GM18858 (cell line): Measurements from ENCODE around the gene GAGE1.
"Not testable (repeated sequence)": the region's sequence is repeated elsewhere in the genome, so short reads cannot be mapped to it uniquely, and the experiment has no call there.

ENCODE experiments used
- ATAC-seq: cut with Tn5 transposase; IDR thresholded peaks from one replicate; pipeline ENCODE4 v1.9.1; 2021; ENCODE audit not compliant: unreplicated experiment

GAGE1 gene, protein sequence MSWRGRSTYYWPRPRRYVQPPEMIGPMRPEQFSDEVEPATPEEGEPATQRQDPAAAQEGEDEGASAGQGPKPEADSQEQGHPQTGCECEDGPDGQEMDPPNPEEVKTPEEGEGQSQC

DNA sequence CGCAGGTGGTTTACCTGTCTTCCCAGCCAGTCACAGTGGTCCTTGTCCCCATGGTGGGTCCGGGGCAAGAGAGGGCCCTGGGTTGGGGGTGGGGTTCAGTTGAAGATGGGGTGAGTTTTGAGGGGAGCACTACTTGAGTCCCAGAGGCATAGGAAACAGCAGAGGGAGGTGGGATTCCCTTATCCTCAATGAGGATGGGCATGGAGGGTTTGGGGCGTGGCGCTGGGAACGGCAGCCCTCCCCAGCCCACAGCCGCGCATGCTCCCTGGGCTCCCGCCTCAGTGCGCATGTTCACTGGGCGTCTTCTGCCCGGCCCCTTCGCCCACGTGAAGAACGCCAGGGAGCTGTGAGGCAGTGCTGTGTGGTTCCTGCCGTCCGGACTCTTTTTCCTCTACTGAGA, at the start of gene GAGE1:
Gene GAGE1, plus strand, starts transcription at position 301 of the 400 bp plus-strand sequence. CDS start 1,155 bp downstream, outside the sequence.
- ATAC-seq = not testable (repeated sequence)

DNA sequence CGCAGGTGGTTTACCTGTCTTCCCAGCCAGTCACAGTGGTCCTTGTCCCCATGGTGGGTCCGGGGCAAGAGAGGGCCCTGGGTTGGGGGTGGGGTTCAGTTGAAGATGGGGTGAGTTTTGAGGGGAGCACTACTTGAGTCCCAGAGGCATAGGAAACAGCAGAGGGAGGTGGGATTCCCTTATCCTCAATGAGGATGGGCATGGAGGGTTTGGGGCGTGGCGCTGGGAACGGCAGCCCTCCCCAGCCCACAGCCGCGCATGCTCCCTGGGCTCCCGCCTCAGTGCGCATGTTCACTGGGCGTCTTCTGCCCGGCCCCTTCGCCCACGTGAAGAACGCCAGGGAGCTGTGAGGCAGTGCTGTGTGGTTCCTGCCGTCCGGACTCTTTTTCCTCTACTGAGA, 47.8 kb upstream of the GAGE1 start, which contains the start of gene GAGE12E:
Gene GAGE12E, plus strand, starts transcription at position 301 of the 400 bp plus-strand sequence. CDS start 1,155 bp downstream, outside the sequence.
- ATAC-seq = not testable (repeated sequence)

DNA sequence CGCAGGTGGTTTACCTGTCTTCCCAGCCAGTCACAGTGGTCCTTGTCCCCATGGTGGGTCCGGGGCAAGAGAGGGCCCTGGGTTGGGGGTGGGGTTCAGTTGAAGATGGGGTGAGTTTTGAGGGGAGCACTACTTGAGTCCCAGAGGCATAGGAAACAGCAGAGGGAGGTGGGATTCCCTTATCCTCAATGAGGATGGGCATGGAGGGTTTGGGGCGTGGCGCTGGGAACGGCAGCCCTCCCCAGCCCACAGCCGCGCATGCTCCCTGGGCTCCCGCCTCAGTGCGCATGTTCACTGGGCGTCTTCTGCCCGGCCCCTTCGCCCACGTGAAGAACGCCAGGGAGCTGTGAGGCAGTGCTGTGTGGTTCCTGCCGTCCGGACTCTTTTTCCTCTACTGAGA, 38.3 kb upstream of the GAGE1 start, which contains the start of gene GAGE12F:
Gene GAGE12F, plus strand, starts transcription at position 301 of the 400 bp plus-strand sequence. CDS start 1,155 bp downstream, outside the sequence.
- ATAC-seq = not testable (repeated sequence)

DNA sequence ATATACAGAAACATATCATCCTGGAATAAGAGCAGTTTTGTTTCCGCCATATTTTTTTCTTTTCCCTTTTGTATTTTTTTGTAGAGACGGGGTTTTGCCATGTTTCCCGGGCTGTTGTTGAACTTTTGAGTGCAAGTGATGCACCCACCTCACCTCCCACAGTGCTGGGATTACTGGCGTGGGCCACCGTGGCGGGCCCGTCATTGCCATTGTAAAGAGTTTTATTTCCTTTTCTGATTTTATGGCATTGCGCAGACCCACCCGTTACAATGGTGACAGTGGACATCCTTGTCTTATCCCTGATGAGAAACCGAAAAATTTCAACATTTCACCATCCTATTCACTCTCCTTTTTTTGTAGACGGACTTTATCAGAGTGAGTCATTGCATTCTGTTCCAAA, 30.1 kb upstream of the GAGE1 start:
- ATAC-seq = not testable (repeated sequence)

DNA sequence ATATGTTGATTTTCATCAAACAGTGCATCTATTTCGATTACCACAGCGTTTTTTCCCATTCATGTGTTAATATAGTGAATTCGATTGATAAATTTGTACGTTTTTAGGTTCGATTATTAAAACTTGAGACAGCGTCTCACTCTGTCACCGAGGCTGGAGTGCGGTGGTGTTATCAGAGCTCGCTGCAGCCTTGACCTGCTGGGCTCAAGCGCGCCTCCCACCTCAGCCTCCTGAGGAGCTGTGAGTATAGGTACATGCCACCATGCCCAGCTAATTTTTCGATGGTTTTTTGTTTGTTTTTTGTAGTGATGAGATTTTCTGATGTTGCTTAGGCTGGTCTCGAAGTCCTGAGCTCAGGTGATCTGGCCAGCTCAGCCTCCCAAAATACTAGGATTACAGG, 29.7 kb upstream of the GAGE1 start:
- not testable (repeated sequence) for ATAC-seq

DNA sequence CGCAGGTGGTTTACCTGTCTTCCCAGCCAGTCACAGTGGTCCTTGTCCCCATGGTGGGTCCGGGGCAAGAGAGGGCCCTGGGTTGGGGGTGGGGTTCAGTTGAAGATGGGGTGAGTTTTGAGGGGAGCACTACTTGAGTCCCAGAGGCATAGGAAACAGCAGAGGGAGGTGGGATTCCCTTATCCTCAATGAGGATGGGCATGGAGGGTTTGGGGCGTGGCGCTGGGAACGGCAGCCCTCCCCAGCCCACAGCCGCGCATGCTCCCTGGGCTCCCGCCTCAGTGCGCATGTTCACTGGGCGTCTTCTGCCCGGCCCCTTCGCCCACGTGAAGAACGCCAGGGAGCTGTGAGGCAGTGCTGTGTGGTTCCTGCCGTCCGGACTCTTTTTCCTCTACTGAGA, 28.7 kb upstream of the GAGE1 start, which contains the start of gene GAGE12G:
Gene GAGE12G, plus strand, starts transcription at position 301 of the 400 bp plus-strand sequence. CDS start 1,155 bp downstream, outside the sequence.
- ATAC-seq = not testable (repeated sequence)

DNA sequence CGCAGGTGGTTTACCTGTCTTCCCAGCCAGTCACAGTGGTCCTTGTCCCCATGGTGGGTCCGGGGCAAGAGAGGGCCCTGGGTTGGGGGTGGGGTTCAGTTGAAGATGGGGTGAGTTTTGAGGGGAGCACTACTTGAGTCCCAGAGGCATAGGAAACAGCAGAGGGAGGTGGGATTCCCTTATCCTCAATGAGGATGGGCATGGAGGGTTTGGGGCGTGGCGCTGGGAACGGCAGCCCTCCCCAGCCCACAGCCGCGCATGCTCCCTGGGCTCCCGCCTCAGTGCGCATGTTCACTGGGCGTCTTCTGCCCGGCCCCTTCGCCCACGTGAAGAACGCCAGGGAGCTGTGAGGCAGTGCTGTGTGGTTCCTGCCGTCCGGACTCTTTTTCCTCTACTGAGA, 19.2 kb upstream of the GAGE1 start, which contains the start of gene GAGE12H:
Gene GAGE12H, plus strand, starts transcription at position 301 of the 400 bp plus-strand sequence. CDS start 1,155 bp downstream, outside the sequence.
- not testable (repeated sequence) for ATAC-seq

DNA sequence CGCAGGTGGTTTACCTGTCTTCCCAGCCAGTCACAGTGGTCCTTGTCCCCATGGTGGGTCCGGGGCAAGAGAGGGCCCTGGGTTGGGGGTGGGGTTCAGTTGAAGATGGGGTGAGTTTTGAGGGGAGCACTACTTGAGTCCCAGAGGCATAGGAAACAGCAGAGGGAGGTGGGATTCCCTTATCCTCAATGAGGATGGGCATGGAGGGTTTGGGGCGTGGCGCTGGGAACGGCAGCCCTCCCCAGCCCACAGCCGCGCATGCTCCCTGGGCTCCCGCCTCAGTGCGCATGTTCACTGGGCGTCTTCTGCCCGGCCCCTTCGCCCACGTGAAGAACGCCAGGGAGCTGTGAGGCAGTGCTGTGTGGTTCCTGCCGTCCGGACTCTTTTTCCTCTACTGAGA, 9.6 kb upstream of the GAGE1 start, which contains the start of gene GAGE2A:
Gene GAGE2A, plus strand, starts transcription at position 301 of the 400 bp plus-strand sequence. CDS start 1,155 bp downstream, outside the sequence.
- not testable (repeated sequence) for ATAC-seq

DNA sequence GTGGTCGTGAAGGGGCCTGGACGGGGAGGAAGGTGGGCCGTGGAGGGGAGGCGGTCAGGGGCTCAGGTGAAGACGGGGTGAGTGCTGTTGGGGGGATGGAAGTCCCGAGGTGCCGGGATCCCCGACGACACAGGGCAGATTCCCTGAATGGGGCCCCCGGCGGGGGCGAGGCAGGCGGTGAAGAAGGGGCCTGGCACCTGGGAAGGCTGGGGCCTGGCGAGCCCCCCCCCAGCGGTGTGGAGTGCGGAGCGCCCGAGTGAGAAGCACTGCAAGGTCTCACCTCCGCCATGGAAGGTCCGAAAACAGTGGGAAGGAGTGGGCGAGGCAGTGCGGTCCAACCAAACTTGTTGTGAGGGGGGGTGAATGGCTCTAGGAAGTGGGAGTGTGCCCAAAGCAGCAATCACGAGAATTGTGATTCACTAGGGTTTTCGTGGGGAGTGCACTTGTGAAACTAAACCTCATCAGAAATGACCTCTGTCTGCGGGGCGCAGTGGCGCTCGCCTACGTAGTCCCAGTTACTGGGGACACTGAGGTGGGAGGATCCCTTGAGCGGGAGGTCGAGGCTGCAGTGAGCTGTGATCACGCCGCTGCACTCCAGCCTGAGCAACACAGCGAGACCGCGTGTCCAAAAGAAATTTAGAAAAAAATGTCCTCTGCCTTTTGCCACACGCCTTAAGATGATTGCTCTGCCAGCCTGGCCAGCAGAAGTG, 8.9 kb upstream of the GAGE1 start:
- not testable (repeated sequence) for ATAC-seq

DNA sequence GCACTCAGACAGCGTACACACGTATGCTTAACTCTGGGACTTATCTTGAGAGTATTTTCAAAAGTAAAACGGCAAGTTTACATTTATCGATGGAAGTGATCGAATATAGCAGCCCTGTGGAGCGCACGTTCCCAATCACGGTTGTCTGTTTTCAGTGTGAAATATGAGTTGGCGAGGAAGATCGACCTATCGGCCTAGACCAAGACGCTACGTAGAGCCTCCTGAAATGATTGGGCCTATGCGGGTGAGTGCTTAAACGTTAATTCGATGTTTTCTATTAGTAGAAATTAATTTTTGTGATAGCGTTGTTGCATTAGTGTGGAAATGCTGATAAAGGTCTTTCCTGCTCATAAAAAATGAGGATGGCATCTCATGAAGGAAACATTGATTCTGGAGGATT, 8.3 kb upstream of the GAGE1 start:
- ATAC-seq = not testable (repeated sequence)

DNA sequence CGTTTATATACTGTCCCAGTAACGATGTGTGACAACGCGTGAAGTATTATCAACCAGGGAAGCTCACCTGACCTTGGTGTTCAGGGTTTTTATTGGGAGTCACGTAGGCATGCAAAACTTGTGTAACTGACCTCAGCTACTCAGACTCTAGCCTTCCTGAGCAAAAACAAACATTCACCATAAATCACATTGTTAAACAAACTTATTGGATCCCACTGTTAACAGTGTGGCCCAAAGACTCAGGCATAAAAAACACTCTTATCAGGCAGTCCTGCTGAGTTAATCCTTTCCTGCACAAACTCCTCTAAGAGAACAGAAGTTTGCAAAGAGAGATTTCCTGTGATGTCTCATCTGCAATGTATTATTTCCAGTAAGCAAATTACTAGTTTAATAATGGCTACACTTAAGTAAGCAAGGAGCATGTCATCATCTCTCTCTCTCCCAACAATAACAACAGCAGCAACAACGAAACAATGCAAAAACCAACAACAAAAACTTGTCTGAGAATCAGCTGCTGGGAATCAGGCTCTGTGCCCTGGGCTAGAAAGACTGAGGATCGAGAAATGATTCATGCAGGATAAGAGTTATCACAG, 12.0 kb downstream of the GAGE1 start:
- no peak for ATAC-seq

DNA sequence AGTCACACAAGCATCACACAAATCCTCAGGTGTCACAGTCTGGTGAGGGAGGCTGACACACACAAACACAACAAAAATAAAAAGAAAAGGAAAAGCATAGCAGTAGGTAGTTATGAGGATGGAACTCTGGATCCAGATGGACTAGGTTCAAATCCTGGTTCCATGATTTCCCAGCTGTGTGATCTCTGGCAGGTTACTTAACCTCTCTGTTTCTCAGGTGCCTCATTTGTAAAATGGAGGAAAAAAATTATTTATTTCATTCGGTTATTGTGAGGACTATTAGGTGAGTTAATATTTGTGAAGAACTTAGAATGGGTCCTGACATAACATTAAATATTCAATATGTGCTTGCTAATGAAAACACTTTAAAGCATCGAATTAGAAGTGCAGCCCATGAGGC, 19.8 kb downstream of the GAGE1 start:
- ATAC-seq = no peak

DNA sequence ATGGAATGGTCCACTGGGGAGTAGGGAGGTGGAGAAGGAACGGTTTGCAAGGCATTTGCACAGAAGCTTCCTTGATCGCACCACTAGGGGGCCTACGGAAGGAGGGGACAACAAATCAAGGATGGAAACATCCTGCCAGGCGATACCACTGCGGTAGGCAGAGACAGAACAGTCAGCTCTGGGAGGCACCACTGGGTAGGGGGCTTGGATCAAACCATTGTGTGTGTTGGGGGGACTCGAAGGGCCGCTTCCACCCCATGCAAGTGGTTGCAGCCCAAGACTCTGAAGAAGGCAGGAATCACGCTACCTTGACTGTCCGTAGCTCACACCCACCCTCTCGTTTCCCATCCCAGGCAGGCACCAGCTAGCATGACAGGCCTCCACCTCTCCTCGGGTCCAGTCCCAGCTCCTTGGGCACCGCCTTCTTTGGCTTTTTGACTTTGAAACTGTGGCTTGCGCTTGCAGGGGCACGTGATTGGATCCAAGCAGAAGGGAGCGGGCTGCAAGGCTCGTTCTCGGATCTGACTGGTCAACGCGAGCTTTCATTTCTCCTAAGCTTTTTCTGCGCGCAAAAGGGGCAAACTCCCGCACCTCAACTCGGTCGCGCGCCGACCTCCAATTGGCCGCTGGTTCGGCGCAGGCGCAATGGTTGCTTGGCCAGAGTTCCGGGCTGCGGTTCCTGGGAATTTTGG, 28.4 kb downstream of the GAGE1 start:
- no peak for ATAC-seq

DNA sequence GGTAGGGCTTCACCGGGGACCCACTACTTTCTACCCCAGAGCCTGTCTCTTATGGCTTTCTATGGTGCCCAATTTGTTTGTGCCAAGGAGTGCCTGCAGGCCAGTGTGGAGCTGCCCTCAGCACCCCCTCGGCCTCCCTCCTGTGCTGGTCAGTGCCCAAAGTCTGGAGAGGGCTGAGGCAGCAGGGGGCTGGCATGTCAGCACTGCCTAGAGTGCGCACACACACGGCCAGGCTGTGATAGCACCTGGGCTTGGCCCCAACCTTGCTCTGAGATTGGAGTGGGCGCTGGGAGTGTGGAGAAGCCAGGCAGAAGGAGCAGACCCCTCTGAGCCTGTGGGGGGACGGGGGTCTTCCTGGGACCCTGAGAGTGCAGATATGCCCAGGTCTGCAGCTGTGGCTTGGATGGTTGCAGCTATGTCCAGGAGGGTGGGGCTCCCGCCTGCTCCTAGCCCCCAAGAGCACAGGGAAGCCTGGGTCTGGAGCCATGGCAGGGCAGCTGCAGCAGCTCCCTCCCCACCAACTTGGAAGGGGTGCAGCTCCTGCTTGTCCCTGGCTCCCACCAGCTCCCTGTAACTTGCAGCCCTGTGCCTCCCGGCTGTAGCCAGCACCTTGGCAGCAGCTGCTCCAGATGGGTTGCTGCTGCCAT, 46.3 kb downstream of the GAGE1 start:
- ATAC-seq = no peak

DNA sequence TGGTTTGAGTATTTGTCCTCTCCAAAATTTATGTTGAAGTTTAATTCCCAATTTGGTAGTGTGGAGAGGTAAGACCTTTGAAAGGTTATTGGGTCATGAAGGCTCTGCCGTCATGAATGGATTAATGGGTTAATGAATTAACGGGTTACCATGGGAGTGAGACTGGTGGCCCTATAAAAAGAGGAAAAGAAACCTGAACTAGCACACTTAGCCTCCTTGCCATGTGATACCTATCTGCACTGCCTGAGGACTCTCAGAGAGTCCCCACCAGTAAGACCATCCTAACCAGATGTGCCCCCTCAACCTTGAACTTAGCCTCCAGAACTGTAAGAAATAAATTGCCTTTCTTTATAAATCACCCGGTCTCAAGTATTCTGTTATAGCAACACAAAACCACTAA, 57.7 kb downstream of the GAGE1 start:
- peak; percentile 53 for ATAC-seq
